Fibroblast of skin of abdomen (primary cell): ENCODE results near the gene CDHR2. TPM values are rescaled to one million over a fixed set of nuclear protein-coding genes. Genes with fewer than 3 reads are reported as not detected.

Experiments
- DNase-seq: peaks from one replicate; pipeline ENCODE4 v3.0.0-alpha.2; 2013
- polyA plus RNA-seq, 2 experiments: library from polyadenylated mRNA; unstranded; fragments of 120-200 nt; gene quantifications; one replicate each; pipeline ENCODE4 v1.2.1, GENCODE V29; 2013; ENCODE audit not compliant: insufficient read length in 2 of 2

CDHR2 gene, protein sequence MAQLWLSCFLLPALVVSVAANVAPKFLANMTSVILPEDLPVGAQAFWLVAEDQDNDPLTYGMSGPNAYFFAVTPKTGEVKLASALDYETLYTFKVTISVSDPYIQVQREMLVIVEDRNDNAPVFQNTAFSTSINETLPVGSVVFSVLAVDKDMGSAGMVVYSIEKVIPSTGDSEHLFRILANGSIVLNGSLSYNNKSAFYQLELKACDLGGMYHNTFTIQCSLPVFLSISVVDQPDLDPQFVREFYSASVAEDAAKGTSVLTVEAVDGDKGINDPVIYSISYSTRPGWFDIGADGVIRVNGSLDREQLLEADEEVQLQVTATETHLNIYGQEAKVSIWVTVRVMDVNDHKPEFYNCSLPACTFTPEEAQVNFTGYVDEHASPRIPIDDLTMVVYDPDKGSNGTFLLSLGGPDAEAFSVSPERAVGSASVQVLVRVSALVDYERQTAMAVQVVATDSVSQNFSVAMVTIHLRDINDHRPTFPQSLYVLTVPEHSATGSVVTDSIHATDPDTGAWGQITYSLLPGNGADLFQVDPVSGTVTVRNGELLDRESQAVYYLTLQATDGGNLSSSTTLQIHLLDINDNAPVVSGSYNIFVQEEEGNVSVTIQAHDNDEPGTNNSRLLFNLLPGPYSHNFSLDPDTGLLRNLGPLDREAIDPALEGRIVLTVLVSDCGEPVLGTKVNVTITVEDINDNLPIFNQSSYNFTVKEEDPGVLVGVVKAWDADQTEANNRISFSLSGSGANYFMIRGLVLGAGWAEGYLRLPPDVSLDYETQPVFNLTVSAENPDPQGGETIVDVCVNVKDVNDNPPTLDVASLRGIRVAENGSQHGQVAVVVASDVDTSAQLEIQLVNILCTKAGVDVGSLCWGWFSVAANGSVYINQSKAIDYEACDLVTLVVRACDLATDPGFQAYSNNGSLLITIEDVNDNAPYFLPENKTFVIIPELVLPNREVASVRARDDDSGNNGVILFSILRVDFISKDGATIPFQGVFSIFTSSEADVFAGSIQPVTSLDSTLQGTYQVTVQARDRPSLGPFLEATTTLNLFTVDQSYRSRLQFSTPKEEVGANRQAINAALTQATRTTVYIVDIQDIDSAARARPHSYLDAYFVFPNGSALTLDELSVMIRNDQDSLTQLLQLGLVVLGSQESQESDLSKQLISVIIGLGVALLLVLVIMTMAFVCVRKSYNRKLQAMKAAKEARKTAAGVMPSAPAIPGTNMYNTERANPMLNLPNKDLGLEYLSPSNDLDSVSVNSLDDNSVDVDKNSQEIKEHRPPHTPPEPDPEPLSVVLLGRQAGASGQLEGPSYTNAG (N-terminal part only)
- 1.3 TPM for polyA plus RNA-seq (2013, experiment 1 of 2; ENCODE audit: insufficient read length)
- 1.1 TPM for polyA plus RNA-seq (2013, experiment 2 of 2; ENCODE audit: insufficient read length)

DNA sequence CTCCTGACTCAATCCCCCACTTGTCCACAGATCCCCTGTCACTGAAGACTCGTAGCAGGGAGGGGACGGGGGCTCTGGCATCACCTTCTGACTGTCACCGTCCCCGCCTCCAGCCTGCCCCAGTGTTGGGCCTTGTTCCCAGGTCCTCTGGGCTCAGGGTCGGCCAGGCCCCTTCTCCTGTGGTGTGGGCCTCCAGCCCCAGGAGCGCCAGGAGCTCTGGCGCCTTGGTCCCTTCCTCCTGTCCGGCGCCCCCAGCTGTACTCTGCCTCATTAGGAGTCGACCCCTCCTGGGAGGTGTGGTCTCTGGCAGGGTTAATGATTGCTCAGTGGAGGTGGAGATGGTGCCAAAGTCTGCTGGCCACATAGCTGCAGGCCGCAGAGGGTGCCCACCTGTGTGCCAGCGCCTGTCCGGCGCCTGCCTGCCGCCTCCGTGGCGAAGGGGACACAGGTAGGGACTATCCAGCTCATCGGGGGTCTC, at the start of gene CDHR2:
Gene CDHR2, plus strand, starts transcription at position 376 of the 478 bp plus-strand sequence. CDS start 16,011 bp downstream, outside the sequence.
- DNase-seq: no peak

DNA sequence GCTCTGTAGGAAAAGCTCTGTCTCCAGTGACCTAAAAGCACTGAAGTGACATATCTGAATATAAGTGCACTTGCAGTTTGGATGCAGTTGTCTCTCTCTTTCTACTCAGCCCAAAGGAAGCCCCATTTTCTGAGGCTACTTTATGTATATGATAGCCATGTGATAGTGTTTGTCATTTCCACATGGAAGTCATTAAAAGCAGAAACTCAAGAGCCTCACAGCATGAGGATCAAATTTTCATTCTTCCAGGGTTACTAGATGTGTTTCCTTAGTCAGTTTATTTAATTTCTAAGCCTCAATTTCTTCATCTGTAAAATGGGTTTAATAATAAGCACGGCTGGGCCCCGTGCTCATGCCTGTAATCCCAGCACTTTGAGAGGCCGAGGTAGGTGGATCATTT, 48.6 kb upstream of the CDHR2 start:
- DNase-seq: no peak

DNA sequence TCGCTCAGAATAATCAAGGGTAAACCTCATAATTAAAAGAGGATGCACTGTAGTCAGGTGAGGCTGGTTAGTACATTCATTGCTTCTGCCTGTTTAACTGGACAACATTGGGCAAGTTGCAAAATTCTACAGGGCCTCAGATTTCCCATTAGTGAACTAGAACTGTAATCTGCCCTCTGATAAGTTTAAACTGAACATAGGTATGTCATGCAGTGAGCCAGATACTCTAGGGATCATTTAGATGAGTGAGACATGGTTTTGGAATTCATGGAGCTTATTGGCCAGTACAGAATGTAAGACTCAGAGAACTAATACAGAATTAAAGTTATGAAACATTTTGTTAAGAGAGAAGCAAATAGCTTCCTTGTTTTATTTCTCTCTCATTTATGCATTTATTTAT, 47.8 kb upstream of the CDHR2 start:
- peak; percentile 72 for DNase-seq

DNA sequence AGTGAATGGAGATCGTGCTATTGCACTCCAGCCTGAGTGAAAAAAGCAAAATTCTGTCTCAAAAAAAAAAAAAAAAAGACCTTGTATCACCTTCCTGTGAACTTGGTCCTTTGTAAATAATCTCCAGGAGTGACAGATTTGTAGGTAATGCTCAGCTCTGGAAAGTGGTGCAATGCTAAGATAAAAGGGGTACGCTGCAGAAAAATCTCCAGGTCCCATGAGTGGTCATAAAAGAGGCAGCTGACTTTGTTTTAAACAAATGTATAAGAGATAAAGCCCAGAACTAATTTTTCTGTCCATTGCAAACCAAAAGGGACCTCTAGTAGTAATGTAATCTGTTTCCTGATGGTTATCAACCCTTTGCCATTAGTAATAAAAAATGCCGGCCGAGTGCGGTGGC, 45.6 kb upstream of the CDHR2 start:
- DNase-seq: no peak

DNA sequence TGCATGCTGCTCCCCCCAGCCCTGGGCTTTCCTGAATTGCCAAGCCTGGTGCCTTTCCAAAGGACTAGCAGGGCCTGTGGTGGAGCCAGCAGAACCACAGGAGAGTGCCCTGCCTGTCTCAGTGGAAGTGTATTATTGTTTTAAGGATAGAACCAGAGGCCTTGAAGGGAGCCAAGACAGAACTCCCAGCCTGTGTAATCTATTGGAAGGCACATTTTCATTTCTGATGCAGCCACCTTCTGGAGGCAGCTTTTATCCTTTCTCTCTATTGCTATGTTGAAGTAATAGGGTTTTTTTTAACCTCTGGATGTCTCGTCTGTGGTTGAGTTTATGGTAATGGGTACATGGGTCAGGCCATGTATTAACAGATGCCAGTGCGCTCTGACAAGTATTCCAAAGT, 41.2 kb upstream of the CDHR2 start:
- DNase-seq: no peak

DNA sequence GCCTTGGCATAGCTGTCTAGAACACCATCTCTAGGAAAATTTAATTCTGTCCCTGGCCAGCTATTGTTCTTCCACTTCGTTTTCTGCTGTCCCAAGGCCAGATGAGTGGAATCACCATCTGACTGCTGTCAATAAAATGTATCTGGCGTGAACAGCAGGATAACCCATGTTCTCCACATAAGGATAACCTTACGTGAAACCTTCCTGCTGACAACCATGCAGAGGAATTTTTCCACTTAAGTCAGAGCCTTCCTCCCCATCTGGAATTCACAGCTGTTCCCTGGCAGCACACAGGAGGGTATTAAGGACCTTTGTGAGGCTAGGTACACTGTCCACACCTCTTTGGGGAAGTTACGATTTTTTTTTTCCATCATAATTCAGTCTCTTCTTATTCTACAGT, 40.5 kb upstream of the CDHR2 start:
- DNase-seq: peak; percentile 14

DNA sequence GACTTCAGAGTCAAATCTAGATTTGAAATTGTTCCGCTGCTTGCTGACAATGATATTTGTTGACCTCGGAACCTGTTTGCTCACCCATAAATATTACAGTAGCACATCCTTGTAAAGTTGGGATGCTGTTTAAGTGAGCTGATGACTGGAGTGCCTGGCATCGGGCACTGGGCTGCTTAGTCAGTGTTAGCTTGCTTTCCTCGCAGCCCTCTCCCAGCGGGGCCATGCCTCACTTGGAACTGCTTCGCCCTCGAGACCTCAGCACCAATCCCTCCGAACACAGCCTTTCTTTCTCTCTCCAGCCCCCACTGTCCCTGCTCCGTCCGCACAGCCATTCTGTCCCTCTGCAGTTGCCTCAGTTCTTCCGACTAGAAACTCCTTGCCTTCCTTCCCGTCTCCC, 35.4 kb upstream of the CDHR2 start:
- DNase-seq: no peak

DNA sequence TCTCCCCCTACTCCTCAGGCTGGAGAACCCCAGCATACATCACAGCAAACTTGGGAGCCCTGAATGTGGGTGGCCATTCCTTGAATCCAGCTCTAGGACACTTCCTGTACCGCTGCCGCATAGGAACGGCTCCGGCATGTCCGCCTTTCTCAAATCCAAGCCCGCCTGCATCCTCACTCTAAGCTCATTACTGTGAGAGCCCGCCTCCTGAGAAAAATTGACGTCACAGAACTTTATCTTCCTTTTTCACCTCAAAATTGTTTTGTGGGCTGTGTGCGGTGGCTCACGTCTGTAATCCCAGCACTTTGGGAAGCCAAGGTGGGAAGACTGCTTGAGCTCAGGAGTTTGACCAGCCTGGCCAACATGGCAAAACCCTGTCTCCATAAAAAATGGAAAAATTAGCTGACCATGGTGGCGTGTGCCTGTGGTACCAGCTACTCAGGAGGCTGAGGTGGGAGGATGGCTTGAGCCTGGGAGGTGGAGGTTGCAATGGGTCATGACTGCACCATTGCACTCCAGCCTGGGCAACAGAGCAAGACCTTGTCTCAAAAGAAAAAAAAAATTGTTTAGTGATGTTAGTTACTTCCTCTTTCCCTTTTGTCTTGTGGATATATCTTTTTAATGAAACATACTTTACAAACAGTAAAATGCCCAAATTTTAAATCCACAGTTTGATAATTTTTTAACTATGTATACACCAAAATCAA, 34.7 kb upstream of the CDHR2 start:
- DNase-seq: no peak

DNA sequence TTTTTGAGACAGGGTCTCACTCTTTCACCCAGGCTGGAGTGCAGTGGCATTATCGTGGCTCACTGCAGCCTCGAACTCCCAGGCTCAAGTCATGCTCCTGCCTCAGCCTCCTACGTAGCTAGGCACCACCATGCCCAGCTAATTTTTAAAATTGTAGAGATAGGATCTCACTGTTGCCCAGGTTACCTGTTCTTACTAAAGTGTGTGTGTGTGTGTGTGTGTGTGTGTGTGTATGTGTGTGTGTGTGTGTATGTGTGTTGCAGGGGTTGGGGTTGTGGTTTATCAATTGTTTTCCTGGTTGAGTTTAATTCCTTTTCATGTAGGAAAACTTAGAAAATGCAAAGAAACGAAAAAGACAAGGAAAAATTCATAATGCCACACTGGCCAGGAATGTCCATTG, 33.7 kb upstream of the CDHR2 start:
- no peak for DNase-seq

DNA sequence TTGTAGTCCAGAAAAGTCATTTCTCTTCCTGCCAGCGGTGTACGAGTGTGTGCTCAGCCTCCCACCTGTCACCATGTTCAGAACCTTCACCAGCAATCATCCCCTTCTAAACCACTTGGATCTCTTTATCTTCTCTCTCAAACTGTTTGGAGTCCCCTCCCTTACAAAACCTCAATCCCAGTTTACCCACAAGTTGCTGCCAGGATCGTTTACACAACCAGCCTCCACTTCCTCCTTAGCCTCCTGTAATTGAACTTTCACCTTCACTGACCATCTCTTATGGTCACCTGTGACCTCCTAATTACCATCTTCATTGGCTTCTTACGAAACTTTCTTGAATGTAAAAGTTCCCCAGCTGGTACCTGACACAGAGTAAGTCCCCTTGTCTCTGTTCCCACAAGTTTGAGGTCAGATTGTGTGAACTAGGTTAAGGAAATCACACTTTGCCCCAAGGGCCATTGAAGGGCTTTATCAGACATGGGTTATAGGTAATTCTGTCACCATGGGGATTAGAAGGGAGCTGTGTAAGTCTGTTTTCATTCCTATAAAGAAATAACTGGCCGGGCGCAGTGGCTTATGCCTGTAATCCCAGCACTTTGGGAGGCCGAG, 32.0 kb upstream of the CDHR2 start:
- DNase-seq: no peak

DNA sequence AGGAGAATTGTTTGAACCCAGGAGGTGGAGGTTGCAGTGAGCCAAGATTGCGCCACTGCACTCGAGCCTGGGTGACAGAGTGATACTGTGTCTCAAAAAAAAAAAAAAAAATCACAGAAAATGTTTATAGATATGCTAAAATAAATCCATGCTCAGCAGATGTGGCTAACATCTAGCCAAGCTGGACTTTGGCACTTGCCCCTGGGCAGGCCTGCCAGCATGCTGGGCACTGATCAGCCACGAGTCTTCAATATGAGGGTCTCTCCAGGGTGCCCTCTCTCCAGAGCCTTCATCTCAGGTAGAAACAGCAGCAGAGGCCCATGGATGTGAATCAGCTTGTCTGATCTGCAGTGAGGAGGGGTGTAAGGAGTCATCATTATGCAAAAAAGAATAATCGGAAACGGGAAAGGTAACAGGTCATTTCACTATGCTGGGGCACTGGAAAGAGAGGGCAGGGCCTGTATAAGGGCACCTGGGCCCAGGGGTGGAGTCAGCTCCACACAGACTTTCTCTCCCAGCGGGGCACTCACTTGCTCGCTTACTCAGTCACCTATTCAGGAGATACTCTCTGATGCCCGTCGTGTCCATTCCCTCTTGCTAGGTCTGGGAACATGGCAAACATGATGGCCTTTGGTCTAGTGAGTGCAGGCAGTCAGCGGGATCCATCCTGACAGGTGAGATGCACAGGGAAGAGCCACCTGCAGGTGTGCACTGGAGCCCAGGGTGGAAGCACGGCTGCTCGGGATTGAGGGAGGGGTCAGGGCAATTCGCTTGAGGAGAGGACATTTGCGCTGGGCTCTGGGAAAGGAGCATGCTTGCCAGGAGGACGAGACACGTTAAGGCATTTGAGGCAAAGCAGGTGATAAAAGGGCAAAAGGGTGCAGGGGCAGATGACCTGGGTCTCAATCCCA, 29.1 kb upstream of the CDHR2 start:
- no peak for DNase-seq

DNA sequence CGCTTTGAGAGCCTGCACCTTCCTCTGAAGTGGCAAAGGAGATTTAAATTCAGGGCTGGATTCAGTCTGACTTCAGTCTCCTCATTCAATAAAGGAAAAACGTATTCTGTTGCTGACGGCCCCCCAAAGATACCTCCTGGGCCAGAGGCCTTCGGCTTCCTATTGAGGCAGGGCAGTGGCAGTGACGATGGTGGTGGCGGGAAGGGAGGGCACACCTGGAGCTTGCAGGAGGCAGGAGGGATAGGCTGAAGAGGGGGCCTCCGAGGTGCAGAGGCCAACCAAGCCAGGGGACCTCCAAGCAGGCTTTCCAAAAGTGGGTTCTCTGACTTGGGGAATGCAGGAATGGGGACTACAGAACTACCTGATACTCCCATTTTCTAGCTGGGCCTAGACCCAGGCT, 27.9 kb upstream of the CDHR2 start:
- no peak for DNase-seq

DNA sequence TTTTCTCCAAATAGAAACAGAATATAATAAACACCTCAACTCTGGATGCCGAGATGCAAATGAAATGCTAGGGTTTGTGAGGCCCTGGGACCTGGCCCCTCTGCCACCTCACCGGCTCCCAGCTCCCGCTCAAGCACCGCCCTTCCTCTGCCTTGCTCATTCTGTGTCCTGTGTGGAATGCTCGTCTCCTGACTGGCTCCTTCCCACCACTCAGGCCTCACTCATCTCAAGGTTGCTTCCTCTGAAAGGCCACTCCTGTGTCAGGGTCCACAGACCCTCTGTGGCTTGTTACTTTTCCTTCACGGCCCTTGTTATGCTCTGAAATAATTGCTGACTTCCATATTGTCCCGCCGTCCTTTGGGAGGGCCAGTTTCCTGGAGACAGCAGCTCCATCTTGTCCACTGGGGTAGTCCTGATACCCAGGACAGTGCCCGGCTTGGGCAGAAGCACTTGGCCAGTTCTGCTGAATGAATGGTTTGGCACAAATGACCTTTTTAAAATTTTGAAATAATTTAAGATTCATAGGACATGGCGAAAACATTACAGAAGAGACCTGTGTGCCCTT, 27.4 kb upstream of the CDHR2 start:
- DNase-seq: no peak

DNA sequence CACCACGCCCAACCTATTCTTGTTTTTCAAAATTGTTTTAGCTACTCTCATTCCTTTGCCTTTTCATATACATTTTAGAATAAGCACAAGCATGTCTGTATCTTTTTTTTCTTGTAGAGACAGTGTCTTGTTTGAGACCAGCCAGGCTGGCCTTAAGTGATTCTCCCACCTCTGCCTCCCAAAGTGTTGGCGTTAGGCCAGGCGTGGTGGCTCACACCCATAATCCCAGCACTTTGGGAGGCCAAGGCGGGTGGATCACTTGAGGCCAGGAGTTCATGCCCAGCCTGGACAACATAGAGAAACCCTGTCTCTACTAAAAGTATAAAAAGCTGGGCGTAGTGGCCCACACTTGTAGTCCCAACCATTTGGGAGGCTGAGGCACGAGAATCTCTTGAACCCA, 25.0 kb upstream of the CDHR2 start:
- DNase-seq: no peak

DNA sequence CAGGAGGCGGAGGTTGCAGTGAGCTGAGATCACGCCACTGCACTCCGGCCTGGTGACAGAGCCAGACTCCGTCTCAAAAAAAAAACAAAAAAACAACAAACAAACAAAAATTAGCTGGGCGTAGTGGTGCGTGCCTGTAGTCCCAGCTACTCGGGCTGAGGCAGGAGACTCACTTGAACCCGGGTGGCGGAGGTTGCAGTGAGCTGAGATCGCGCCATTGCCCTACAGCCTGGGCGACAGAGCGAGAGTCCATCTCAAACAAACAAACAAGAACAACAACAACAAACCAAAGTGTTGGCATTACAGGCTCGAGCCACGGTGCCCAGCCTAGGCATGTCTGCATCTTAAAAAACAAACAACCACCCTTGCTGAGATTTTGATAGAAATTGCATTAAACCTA, 24.2 kb upstream of the CDHR2 start:
- no peak for DNase-seq

DNA sequence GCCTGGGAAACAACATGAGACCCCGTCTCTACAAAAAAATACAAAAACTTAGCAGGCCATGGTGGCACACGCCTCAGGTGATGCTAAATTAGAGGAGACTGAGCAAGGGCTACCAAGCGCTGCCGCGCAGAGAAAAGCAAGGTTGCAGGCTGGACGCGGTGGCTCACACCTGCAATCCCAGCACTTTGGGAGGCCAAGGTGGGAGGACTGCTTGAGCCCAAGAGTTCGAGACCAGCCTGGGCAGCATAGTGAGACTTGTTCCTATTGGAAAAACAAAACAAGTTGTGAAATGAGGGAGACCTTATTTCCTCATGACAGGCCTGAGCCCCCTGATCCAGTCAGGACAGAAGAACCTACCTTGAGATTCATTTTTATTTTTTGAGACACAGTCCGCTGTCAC, 23.5 kb upstream of the CDHR2 start:
- DNase-seq: no peak

DNA sequence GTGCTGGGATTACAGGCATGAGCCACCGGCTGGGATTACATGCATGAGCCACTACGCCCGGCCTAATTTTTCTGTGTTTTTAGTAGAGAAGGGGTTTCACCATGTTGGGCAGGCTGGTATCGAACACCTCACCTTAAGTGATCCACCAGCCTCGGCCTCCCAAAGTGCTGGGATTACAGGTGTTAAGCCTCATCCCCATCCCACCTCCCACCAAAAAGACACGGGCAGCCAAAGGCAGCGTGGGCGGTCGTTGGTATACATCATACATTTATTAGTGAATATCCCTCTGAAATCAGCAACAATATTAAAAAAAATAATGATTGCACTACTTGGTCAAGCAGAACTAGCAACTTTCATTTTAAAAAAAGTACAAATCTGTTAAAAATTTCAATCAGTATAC, 22.7 kb upstream of the CDHR2 start:
- DNase-seq: no peak

DNA sequence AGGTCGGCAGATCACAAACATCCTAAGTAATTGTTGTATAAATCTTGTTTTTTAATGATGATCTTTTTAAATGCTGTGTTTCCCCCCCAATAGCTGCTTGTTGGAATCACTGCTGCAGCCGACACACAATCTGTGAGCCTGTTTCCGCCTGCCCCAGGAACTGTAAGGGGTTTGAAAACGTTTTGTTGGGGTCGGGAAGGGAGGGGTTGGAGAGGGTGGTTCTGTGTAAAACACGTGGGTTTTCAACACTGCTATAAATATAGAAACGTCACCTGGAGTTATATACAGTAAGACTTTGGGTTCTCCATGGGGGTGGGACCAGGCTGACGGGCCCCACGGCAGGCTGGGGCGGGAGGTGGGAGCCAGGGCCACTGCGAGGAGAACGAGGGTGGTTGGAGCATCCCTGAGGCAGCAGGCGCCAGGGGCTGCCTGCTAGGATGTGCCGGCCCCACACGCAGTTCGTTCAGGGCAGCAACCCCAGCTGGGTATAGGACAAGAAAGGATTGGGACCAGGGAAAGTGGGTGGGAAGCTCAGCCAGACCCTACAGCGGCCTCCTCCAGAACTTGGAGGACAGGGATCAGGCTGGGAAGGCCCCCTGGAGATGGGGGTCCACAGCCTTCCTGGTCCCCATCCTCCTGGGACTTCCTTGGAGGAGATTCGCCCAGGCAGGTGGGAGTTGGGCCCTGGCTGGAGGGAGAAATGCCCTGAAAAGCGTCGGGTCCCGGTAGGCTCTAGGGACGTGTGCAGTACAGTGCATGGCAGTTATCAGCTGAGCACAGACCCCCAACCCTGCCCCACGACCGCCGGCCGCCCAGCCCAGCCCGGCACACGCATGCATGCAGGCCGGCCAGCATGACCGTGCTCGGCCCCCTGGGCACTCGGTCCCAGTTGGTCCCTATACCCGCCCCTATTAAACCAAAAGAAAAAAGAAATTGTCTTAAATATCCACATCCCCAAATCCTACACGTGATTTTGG, 21.6 kb upstream of the CDHR2 start:
- DNase-seq: no peak

DNA sequence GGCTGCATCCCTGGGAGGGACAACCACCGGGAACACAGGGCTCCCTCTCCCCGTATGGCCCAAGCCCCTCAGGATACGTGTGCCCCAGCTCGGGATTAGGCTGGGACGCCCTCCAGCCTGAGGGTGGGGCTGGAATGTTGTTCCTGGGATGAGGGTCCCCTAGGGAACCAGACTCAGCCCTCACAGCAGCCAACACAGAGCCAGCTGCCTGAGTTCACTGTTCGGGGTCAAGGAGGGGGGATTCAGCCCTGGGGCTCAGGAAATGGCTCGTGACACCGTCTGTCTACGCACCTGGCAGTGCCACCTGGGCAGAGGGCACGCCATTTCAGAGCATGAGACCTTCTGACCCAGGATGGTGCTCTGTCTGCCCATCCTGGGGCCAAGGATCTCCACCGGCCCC, 20.8 kb upstream of the CDHR2 start:
- no peak for DNase-seq
